ENCODE data around the gene CYP4F3.

DNA sequence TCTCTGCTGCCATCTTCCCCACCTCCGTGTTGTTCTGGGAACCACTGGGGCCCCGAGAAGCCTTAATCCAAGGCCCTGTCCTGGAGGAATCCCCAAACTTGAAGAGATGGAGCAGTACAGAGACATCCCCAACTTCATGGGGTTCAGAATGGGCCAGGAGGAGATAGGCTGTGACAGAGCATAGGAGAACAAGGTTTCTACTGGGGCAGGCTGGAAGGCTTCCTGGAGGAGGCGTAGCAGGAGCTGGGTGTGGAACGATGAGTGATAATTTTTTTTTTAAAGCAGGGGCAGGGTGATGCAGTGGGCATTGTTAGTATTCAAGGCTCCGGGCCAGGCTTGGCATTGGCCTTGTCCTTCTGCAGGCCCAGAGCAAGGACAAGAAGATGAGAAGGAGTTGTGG lies 22.4 kb upstream of the CYP4F3 start:
- TF ChIP-seq ZNF384 (IDR thresholded peaks at IDR 0.05) (no peak), BHLHE40 (IDR thresholded peaks at IDR 0.05; ENCODE audit: borderline replicate concordance) (no peak), SP1 (IDR thresholded peaks at IDR 0.05) (no peak), ARNT (IDR thresholded peaks at IDR 0.05) (no peak), ELF4 (IDR thresholded peaks at IDR 0.05) (no peak), FOXM1 (IDR thresholded peaks at IDR 0.05; ENCODE audit: borderline replicate concordance) (no peak), SUZ12 (IDR thresholded peaks at IDR 0.05) (no peak), TARDBP (IDR thresholded peaks at IDR 0.05) (no peak)
- TF ChIP-seq, protein P1, sequence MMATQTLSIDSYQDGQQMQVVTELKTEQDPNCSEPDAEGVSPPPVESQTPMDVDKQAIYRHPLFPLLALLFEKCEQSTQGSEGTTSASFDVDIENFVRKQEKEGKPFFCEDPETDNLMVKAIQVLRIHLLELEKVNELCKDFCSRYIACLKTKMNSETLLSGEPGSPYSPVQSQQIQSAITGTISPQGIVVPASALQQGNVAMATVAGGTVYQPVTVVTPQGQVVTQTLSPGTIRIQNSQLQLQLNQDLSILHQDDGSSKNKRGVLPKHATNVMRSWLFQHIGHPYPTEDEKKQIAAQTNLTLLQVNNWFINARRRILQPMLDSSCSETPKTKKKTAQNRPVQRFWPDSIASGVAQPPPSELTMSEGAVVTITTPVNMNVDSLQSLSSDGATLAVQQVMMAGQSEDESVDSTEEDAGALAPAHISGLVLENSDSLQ (IDR thresholded peaks at IDR 0.05) = no peak

Data from HEK293T (cell line).